HG03097 (cell line): ENCODE data around the gene GPC5.
"Not testable (repeated sequence)": the region's sequence is repeated elsewhere in the genome, so short reads cannot be mapped to it uniquely, and the experiment has no call there.

Source experiments
- ATAC-seq: cut with Tn5 transposase; IDR thresholded peaks from one replicate; pipeline ENCODE4 v1.9.1; 2021; ENCODE audit not compliant: unreplicated experiment, low FRiP score

GPC5 gene

GRCh38 chr13:92658293-92658692, 1259.9 kb downstream of the GPC5 start:
- no peak for ATAC-seq

DNA sequence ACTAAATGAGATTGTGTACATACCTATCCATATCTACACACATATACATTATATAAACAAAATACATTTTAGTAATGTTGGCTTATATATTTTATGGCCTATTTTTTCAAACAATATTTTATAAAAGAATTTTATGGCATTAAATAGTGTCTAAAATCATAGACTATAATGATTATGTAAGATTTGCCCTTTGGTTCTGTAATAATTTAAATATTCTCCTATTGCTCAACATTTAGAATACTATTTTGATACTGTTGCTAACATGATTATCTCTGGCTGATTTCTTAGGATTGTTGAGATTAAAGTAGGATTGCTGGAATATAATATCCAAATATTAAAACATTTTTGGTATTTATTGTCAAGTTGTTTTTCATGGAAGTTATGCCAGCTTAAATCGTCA, 1263.0 kb downstream of the GPC5 start:
- no peak for ATAC-seq

GRCh38 chr13:92668157-92668556, 1269.7 kb downstream of the GPC5 start:
- ATAC-seq, result no peak

- no peak for ATAC-seq
These were observed 1271.7 kb downstream of the GPC5 start for GRCh38 chr13:92670096-92670495.

DNA sequence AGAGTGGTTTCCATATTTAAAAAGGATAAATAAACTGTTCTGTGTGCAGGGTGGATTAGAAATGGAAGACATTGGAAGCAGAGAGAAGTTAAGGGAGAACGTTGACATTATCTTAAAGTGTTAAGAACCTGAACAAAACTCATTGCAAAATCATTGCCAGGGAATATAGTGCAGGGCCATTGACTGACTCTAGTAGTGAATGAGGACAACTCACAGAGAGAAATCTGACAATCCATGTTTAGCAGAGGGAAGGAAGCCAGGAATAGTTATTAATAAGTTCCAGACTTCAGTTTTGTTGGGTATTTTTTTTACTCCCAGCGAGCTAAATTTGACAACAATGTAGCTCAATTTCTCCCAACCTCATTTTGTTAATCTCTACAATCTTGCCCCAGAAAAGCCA, 1273.4 kb downstream of the GPC5 start:
- no peak for ATAC-seq

DNA sequence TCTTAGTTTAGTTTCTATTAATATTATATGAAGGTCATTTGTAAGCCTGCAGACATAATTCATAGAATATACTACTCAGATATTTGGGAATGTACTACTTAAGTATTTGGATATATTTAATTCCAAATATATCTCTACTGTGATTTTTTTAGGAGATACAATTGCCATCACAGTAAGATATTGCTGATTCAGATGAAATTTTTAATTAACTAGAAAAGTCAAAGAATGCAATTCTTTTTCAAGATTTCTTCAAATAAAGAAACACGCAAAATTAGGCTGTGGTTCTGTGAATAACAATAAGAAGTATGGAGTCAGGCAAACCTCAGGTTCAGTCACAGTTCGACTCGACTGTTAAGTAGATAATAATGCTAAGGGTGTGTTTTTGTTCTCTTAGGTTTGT, 1277.8 kb downstream of the GPC5 start:
- no peak for ATAC-seq

GRCh38 chr13:92677571-92677970, 1279.2 kb downstream of the GPC5 start:
- ATAC-seq, result no peak

DNA sequence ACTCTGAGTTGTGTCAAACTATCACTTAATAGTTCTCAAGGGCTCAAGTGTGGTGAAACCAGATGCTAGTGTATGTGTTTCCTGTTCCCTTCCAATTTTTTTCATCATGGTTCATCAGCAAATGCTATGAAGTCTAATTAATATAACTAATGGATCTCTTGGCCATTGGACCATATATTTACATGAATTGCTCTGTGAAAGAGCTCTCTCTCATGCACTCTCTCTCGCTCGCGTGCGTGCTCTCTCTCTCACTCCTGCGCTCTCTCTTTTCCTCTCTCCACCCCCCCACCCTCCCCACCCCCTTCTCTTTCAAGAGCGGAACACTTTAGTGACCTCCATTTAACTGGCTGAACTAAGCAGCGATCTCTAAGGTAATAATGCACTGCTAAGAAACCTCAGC, 1281.2 kb downstream of the GPC5 start:
- no peak for ATAC-seq

DNA sequence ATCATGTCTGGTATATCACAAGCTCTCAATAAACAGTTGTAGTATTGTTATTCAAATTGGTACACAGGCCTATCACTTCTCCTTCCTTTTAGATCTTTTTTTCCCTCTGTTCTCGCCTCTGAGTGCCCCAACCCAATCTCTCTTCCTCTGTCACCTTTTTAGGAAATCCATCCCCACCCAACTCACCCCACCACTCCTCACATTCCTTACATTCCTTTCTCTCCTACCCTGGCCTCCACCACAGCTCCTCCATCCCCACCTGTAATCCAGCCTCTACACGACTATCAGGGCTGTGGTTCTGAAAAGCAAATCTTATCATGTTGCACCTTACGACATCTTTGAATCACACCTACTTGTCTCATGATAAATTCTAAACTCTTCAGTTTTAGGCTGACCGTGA, 1282.8 kb downstream of the GPC5 start:
- ATAC-seq, result no peak

DNA sequence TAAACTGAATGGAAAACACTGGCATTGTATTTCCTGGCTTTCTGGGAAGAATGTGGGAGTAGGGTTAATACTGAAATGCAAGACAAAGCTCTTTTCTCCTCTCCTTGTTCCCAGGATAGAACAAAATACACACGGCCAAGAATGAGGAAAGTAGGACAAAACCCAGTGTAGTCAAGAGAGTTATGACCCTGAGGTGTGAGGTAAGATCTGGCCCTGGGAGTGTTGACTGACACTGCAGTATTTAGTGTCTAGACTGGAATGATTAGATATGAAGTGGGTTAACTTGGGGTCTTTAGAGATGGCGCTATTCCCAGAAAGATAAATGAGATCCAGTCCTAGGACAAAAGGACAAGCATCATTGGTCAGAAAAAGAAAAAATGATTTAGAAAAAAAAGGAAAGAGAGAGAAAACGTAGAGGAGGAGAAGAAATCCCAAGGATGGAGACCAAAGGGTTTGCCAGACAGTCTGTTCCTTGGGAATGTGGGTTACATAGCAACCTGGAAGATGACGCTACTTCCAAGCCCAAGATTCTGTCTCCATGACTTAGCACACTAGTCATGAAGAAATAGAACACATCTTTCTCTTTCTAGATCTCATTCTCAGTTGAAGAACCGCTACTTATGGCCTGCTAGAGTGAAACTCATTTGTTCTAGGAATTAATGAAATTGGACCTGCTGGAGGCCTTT, 1284.6 kb downstream of the GPC5 start:
- no peak for ATAC-seq

- no peak for ATAC-seq
These were observed 1295.6 kb downstream of the GPC5 start for GRCh38 chr13:92694047-92694446.

- not testable (repeated sequence) for ATAC-seq
These were observed 1297.4 kb downstream of the GPC5 start for GRCh38 chr13:92695827-92696226.

- no peak for ATAC-seq
These were observed 1318.3 kb downstream of the GPC5 start for GRCh38 chr13:92716749-92717148.

GRCh38 chr13:92717857-92718256, 1319.4 kb downstream of the GPC5 start:
- ATAC-seq, result no peak

GRCh38 chr13:92719868-92720267, 1321.4 kb downstream of the GPC5 start:
- ATAC-seq, result no peak

GRCh38 chr13:92721620-92722019, 1323.2 kb downstream of the GPC5 start:
- no peak for ATAC-seq

DNA sequence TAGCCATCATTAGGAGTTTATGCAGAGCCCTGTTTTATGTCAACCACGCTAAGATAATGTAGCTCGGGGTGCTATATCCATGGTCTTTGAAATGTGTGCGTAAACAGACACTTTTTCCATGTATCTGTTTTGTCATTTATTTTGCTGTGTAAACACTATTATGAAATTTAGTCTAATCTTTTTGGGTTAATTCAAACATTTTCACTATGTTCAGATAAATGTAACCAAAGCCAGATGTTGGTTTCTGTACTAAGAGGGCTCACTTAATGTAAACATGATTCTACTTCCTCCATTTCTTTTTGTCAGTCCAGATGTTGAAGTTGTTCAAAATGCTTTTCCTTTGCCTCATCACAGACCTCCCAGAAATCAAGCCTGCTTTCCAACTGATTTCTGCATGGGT, 1328.7 kb downstream of the GPC5 start:
- ATAC-seq, result no peak

DNA sequence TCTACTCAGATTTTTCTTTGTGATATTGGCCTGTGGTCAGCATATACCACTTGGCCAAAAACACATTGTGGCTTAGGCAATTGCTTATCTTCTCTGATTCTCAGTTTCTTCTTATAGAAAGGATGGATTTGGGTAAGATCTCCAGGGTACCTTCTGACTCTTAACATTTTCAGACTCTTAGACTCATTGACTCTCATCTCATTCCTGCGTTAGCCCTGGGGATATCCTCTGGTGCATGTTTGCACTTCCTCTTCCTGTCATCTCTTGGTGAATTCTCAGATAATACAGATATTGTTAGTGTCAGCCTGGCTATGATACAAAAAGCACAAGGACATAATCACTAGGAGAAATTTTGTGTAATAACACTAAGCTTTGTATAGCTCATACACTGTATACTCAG, 1335.6 kb downstream of the GPC5 start:
- ATAC-seq, result no peak

GRCh38 chr13:92734545-92734944, 1336.1 kb downstream of the GPC5 start:
- no peak for ATAC-seq

DNA sequence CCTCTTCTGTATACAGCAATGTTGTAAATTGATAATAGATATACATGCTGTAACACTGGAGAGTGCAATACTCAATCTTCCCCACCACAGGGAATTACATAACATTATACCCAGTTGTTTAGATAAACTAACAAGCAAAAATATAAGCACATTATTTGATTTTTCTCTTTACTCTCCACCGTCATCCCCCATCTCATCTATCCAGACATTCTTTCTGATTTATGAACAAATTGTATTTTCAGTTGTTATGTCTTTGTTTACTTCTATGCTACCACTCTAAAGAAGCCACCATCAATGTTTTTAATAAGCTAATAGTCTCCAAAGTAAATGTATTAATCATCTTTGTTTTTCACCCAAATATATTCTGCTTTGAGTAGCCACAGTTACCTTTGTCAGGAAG, 1337.5 kb downstream of the GPC5 start:
- ATAC-seq, result no peak

GRCh38 chr13:92739306-92739818, 1340.9 kb downstream of the GPC5 start:
- no peak for ATAC-seq

- ATAC-seq, result no peak
These were observed 1345.6 kb downstream of the GPC5 start for GRCh38 chr13:92743992-92744391.

- ATAC-seq, result no peak
These were observed 1346.8 kb downstream of the GPC5 start for GRCh38 chr13:92745258-92745657.
